GM19240 (cell line): ENCODE results near the gene MVP.
A peak's percentile ranks its signal among the peaks of the same experiment; 100 is the strongest.

ENCODE experiments used
- DNase-seq: peaks from one replicate; pipeline ENCODE4 v3.0.0; 2011; ENCODE audit warnings: low spot score; ENCODE audit not compliant: insufficient read length

MVP gene

GRCh38 chr16:29804455-29805231 lies 15.6 kb upstream of the MVP start:
- no peak for DNase-seq

GRCh38 chr16:29805232-29806098 lies 14.8 kb upstream of the MVP start:
- peak; percentile 88 for DNase-seq

- no peak for DNase-seq
These were observed 14.1 kb upstream of the MVP start, which contains the start of gene MAZ for GRCh38 chr16:29806099-29806579. Gene MAZ (plus strand): TSS chr16:29806529. CDS start chr16:29806702, 173 bp downstream.

GRCh38 chr16:29806641-29807425 lies 13.4 kb upstream of the MVP start:
- no peak for DNase-seq

GRCh38 chr16:29807426-29808218 lies 12.6 kb upstream of the MVP start:
- no peak for DNase-seq

GRCh38 chr16:29808219-29808900 lies 11.9 kb upstream of the MVP start:
- DNase-seq = no peak

GRCh38 chr16:29809031-29809747 lies 11.1 kb upstream of the MVP start:
- no peak for DNase-seq

GRCh38 chr16:29809850-29810698 lies 10.2 kb upstream of the MVP start:
- no peak for DNase-seq

- DNase-seq = no peak
These were observed 9.5 kb upstream of the MVP start for GRCh38 chr16:29810699-29811169.

- DNase-seq = no peak
These were observed 8.9 kb upstream of the MVP start for GRCh38 chr16:29811170-29811895.

- DNase-seq = no peak
These were observed 8.2 kb upstream of the MVP start, which contains the start of gene PRRT2 for GRCh38 chr16:29811896-29812665. Gene PRRT2 (plus strand): TSS chr16:29812193. CDS start chr16:29813055, 862 bp downstream.

- no peak for DNase-seq
These were observed 7.3 kb upstream of the MVP start for GRCh38 chr16:29812754-29813643.

- no peak for DNase-seq
These were observed 6.4 kb upstream of the MVP start for GRCh38 chr16:29813644-29814562.

- no peak for DNase-seq
These were observed 5.7 kb upstream of the MVP start for GRCh38 chr16:29814592-29814991.
